ENCODE data around the gene CNTNAP4.

DNA sequence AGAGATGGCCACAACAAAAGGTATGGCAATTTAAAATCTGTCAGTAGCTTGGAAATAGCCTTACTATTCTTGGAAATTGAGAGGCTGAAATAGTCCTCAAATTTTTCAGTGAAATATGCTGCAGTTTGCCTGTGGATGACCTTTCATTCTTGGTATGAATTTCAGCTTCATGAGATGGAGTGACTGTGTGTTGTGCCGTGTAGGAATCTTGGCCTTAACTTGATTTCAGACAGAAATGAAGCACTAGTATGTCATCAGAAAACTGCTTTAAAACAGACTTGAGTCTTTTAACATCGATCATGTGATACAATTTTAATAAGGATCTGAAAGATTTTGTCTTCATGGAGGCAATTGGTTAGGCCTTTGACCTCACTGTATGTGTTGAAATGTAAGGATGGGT is 247.2 kb downstream of the CNTNAP4 start:
- TF ChIP-seq CTCF (IDR thresholded peaks at IDR 0.05; ENCODE audit: poor library complexity, severe bottlenecking): no peak
- TF ChIP-seq EZH2 (IDR thresholded peaks at IDR 0.05; ENCODE audit: borderline replicate concordance, insufficient read depth, low read length, poor library complexity, severe bottlenecking): no peak
- no peak for TF ChIP-seq POLR2AphosphoS5 (IDR thresholded peaks at IDR 0.05)
- TF ChIP-seq EP300 (conservative IDR thresholded peaks at IDR 0.05; ENCODE audit: poor library complexity, severe bottlenecking): no peak
- no peak for TF ChIP-seq RAD21 (conservative IDR thresholded peaks at IDR 0.05)
- TF ChIP-seq TAF1 (IDR thresholded peaks at IDR 0.05; ENCODE audit: low read depth): no peak
- TF ChIP-seq REST (IDR thresholded peaks at IDR 0.05; ENCODE audit: borderline replicate concordance): no peak

Measured in neural cell (in vitro differentiated cells).